SK-N-SH (cell line): ENCODE measurements around the gene PDE8A. TPM values are rescaled to one million over a fixed set of nuclear protein-coding genes. Genes with fewer than 3 reads are reported as not detected.

Experiments
- CTCF ChIA-PET: fragments of 300-600, 350-600 bp; formaldehyde crosslinking; extraction: SDS; loops from one replicate; lab custom pipeline; 2021; lab: Yijun Ruan, JAX
- POLR2A ChIA-PET: fragments of 350-600 bp; sonication (Branson Sonifier 250); formaldehyde crosslinking; extraction: SDS; loops from one replicate; lab custom pipeline; 2020; ENCODE audit warnings: antibody characterized with exemption, inconsistent platforms; lab: Yijun Ruan, JAX
- DNase-seq: peaks from one replicate; pipeline ENCODE4 v3.0.0; 2012
- H2AFZ ChIP-seq: fragments of 200-600 bp; sonication (generic); 2 replicates; pipeline ENCODE4 v1.8.1; 2016; ENCODE audit warnings: antibody characterized with exemption, mild to moderate bottlenecking, low read depth
- H3F3A ChIP-seq: fragments of 200-600 bp; sonication (generic); replicated peaks from 2 replicates; pipeline ENCODE3; 2016; ENCODE audit warnings: antibody characterized with exemption, mild to moderate bottlenecking; ENCODE audit not compliant: insufficient read depth
- H3K27ac ChIP-seq, 2 experiments: fragments of 200-500 bp in 1 of 2; fragments of 200-600 bp in 1 of 2; sonication (Bioruptor generic) in 1 of 2; sonication (generic), shearing (Covaris generic) in 1 of 2; 2 replicates each; pipeline versions ENCODE4 v1.5.1 to v1.6.1; 2014 to 2016; ENCODE audit warnings: low read depth in 2 of 2, inconsistent platforms in 1 of 2, low read length in 1 of 2, mild to moderate bottlenecking in 1 of 2, mixed read lengths in 1 of 2
- H3K27me3 ChIP-seq: fragments of 200-600 bp; sonication (generic), shearing (Covaris generic); 2 replicates; pipeline ENCODE4 v1.6.1; 2016; ENCODE audit warnings: mixed run types; ENCODE audit not compliant: insufficient read depth
- H3K36me3 ChIP-seq, 2 experiments: fragments of 200-500 bp in 1 of 2; fragments of 200-600 bp in 1 of 2; sonication (Bioruptor generic) in 1 of 2; sonication (generic) in 1 of 2; replicated peaks in 1 of 2; 2 replicates each; pipeline versions ENCODE3 to v1.5.1; 2014 to 2016; ENCODE audit warnings: low read length in 1 of 2, mild to moderate bottlenecking in 1 of 2; ENCODE audit not compliant: insufficient read depth in 2 of 2, control insufficient read depth in 1 of 2
- H3K4me1 ChIP-seq, 2 experiments: fragments of 200-500 bp in 1 of 2; fragments of 200-600 bp in 1 of 2; sonication (Bioruptor generic) in 1 of 2; sonication (generic), shearing (Covaris generic) in 1 of 2; 2 replicates each; pipeline versions ENCODE4 v1.5.1 to v1.6.1; 2014 to 2016; ENCODE audit warnings: low read depth in 1 of 2, low read length in 1 of 2, mixed run types in 1 of 2; ENCODE audit not compliant: insufficient read depth in 2 of 2, control insufficient read depth in 1 of 2
- H3K4me2 ChIP-seq: fragments of 200-600 bp; sonication (generic), shearing (Covaris generic); 2 replicates; pipeline ENCODE4 v1.6.1; 2017; ENCODE audit warnings: mixed run types
- H3K4me3 ChIP-seq, 2 experiments: fragments of 200-500 bp in 1 of 2; fragments of 200-600 bp in 1 of 2; sonication (Bioruptor generic) in 1 of 2; sonication (generic), shearing (Covaris generic) in 1 of 2; 2 replicates each; pipeline versions ENCODE4 v1.5.1 to v1.8.1; 2014 to 2016; ENCODE audit warnings: low read depth in 2 of 2, inconsistent platforms in 1 of 2, low read length in 1 of 2, mild to moderate bottlenecking in 1 of 2, mixed read lengths in 1 of 2, moderate library complexity in 1 of 2
- H3K79me2 ChIP-seq: fragments of 200-600 bp; sonication (generic); 2 replicates; pipeline ENCODE4 v1.8.1; 2017; ENCODE audit warnings: mild to moderate bottlenecking; ENCODE audit not compliant: insufficient read depth
- H3K9ac ChIP-seq: fragments of 200-600 bp; sonication (generic); 2 replicates; pipeline ENCODE4 v1.6.1; 2017; ENCODE audit warnings: mixed run types
- H3K9me2 ChIP-seq: fragments of 200-600 bp; sonication (generic); 2 replicates; pipeline ENCODE4 v1.6.1; 2017; ENCODE audit warnings: mixed run types
- H3K9me3 ChIP-seq: fragments of 200-600 bp; sonication (generic); 2 replicates; pipeline ENCODE4 v1.6.1; 2017; ENCODE audit warnings: mixed run types, mild to moderate bottlenecking, moderate library complexity
- H4K20me1 ChIP-seq: fragments of 200-600 bp; sonication (generic); 2 replicates; pipeline ENCODE4 v1.6.1; 2017; ENCODE audit warnings: mild to moderate bottlenecking, mixed run types; ENCODE audit not compliant: insufficient read depth
- ELF1 ChIP-seq: IDR thresholded peaks from 2 replicates; pipeline ENCODE4 v1.4.0; 2012
- EZH2phosphoT487 ChIP-seq: fragments of 200-600 bp; sonication (generic); IDR thresholded peaks from 2 replicates; pipeline ENCODE4 v1.6.1; 2017; ENCODE audit warnings: low read depth, mixed run types, mild to moderate bottlenecking, antibody characterized with exemption, moderate library complexity, borderline replicate concordance
- FOSL2 ChIP-seq: IDR thresholded peaks from 2 replicates; pipeline ENCODE4 v1.4.0; 2012; ENCODE audit warnings: low read depth, mild to moderate bottlenecking, moderate library complexity, borderline replicate concordance
- FOXJ3 ChIP-seq: sonication (generic); formaldehyde crosslinking; IDR thresholded peaks from 2 replicates; pipeline ENCODE4 v1.5.1; 2020; ENCODE audit warnings: mild to moderate bottlenecking, missing genetic modification reagents
- GABPA ChIP-seq: IDR thresholded peaks from 2 replicates; pipeline ENCODE4 v1.4.0; 2012; ENCODE audit warnings: low read depth, mild to moderate bottlenecking
- GATA2 ChIP-seq: sonication (generic); formaldehyde crosslinking; IDR thresholded peaks from 2 replicates; pipeline ENCODE4 v1.5.0; 2020; ENCODE audit warnings: mild to moderate bottlenecking, missing genetic modification reagents
- IRF3 ChIP-seq: fragments of 150-350 bp; IDR thresholded peaks from 2 replicates; pipeline ENCODE4 v1.6.1; 2016; ENCODE audit warnings: mild to moderate bottlenecking, low read depth, low read length
- JUND ChIP-seq: IDR thresholded peaks from 2 replicates; pipeline ENCODE4 v1.4.0; 2012
- MEF2A ChIP-seq: IDR thresholded peaks from 2 replicates; pipeline ENCODE4 v1.4.0; 2012; ENCODE audit warnings: low read depth, borderline replicate concordance
- MXI1 ChIP-seq: IDR thresholded peaks from 2 replicates; pipeline ENCODE4 v1.6.1; 2012; ENCODE audit warnings: mild to moderate bottlenecking, low read depth, low read length, improper control_type of control experiment
- NRF1 ChIP-seq: IDR thresholded peaks from 2 replicates; pipeline ENCODE4 v1.6.1; 2012; ENCODE audit warnings: low read depth, mild to moderate bottlenecking, low read length
- PBX3 ChIP-seq: IDR thresholded peaks from 2 replicates; pipeline ENCODE4; 2012
- POLR2AphosphoS5 ChIP-seq: IDR thresholded peaks from 2 replicates; pipeline ENCODE4 v1.6.1; 2012; ENCODE audit warnings: low read depth, low read length
- RAD21 ChIP-seq: IDR thresholded peaks from 2 replicates; pipeline ENCODE4 v1.6.1; 2012; ENCODE audit warnings: mild to moderate bottlenecking, low read length
- RFX5 ChIP-seq: IDR thresholded peaks from 2 replicates; pipeline ENCODE4 v1.6.1; 2012; ENCODE audit warnings: mild to moderate bottlenecking, improper control_type of control experiment, low read length
- SIN3A ChIP-seq: IDR thresholded peaks from 2 replicates; pipeline ENCODE4 v1.6.1; 2012; ENCODE audit warnings: low read depth, mild to moderate bottlenecking, low read length, moderate library complexity, borderline replicate concordance
- SMC3 ChIP-seq: IDR thresholded peaks from 2 replicates; pipeline ENCODE4 v1.6.1; 2012; ENCODE audit warnings: low read depth, low read length, improper control_type of control experiment
- TAF1 ChIP-seq: IDR thresholded peaks from 2 replicates; pipeline ENCODE4 v1.6.1; 2012; ENCODE audit warnings: low read depth, mild to moderate bottlenecking, low read length, moderate library complexity, borderline replicate concordance
- TCF12 ChIP-seq: IDR thresholded peaks from 2 replicates; pipeline ENCODE4 v1.4.0; 2012
- WGBS: methylation state at CpG from one replicate; pipeline ENCODE4 v1.1.6; 2017; ENCODE audit warnings: low lambda C conversion rate; 5-methylcytosine and 5-hydroxymethylcytosine counted together
- polyA plus RNA-seq, 3 experiments: library from polyadenylated mRNA; depleted of rRNA; stranded (reverse); fragments of >200 nt; gene quantifications; 2 replicates each; pipeline ENCODE4 v1.2.3, GENCODE V29; 2012
- TF ChIP-seq, protein P1 (sequence below): IDR thresholded peaks from 2 replicates; pipeline ENCODE4 v1.4.0; 2012; ENCODE audit warnings: low read depth, borderline replicate concordance

PDE8A gene
- polyA plus RNA-seq, 1 of the 3 experiments (the other 2 are of a cell fraction) = 13.4 TPM

GRCh38 chr15:85151861-85152260 is 170.2 kb downstream of the PDE8A start:
- no peaks in the 10 kb centered on the region for H3K36me3 ChIP-seq
- no peak overlapping the region for H3K4me2 ChIP-seq
- H3K9ac ChIP-seq = no peak overlapping the region
- no peak overlapping the region for H2AFZ ChIP-seq
- no peaks in the 10 kb centered on the region for H3K9me2 ChIP-seq
- no peaks in the 10 kb centered on the region for H4K20me1 ChIP-seq
- ChIA-PET CTCF (interaction anchor here (2.2 kb wide), 1 partner anchor 17 kb away, joined by 7 read pairs; no protein-coding TSS in a partner anchor), POLR2A (no interaction called here)
- H3K27me3 ChIP-seq = no peaks in the 10 kb centered on the region
- H3K27ac ChIP-seq = no peak overlapping the region
- no peak for DNase-seq
- H3K79me2 ChIP-seq = no peaks in the 10 kb centered on the region
- H3K4me3 ChIP-seq = no peak overlapping the region
- H3K4me1 ChIP-seq = no peaks in the 10 kb centered on the region; a peak in 1 of 4 replicates
- TF ChIP-seq TAF1 = no peak
- TF ChIP-seq SMC3 = no peak
- TF ChIP-seq RFX5 = no peak
- TF ChIP-seq SIN3A = no peak
- TF ChIP-seq GATA2 (CRISPR knock-in tag) = no peak
- TF ChIP-seq, protein P1, sequence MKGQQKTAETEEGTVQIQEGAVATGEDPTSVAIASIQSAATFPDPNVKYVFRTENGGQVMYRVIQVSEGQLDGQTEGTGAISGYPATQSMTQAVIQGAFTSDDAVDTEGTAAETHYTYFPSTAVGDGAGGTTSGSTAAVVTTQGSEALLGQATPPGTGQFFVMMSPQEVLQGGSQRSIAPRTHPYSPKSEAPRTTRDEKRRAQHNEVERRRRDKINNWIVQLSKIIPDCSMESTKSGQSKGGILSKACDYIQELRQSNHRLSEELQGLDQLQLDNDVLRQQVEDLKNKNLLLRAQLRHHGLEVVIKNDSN = no peak
- no peak for TF ChIP-seq FOXJ3 (CRISPR knock-in tag)
- TF ChIP-seq FOSL2 = no peak
- TF ChIP-seq EZH2phosphoT487 = no peak
- TF ChIP-seq PBX3 = no peak
- no peak for TF ChIP-seq TCF12
- TF ChIP-seq JUND = no peak
- TF ChIP-seq RAD21 = no peak
- no peak for TF ChIP-seq GABPA
- TF ChIP-seq MXI1 = no peak
- TF ChIP-seq IRF3 = no peak
- TF ChIP-seq MEF2A = no peak
- no peak for TF ChIP-seq POLR2AphosphoS5
- TF ChIP-seq ELF1 = no peak
- no peak for TF ChIP-seq NRF1
- no peaks in the 10 kb centered on the region for H3K9me3 ChIP-seq
- WGBS = 74% methylated on average over 3 of the region's 3 CpGs
- H3F3A ChIP-seq = no peaks in the 10 kb centered on the region
